ENCODE measurements around the gene PSMD4. TPM values are rescaled to one million over a fixed set of nuclear protein-coding genes. Genes with fewer than 3 reads are reported as not detected.
A peak's percentile ranks its signal among the peaks of the same experiment; 100 is the strongest.

Gene PSMD4
- total and polyA plus RNA-seq, 2 of the 8 experiments (the other 6 are each of a cell fraction or from before 2014, with no cell fraction given): 216 to 284 TPM

GRCh38 chr1:151255381-151255780, 847 bp downstream of the PSMD4 start:
- ChIA-PET CTCF (ENCODE audit: partially characterized antibody) (interaction anchor here (0.5 to 1.2 kb wide), 3 partner anchors 26 to 42 kb away, joined by 3 read pairs; partner anchors contain the start of gene ZNF687), POLR2A (ENCODE audit: partially characterized antibody) (interaction anchor here (0.6 to 2.9 kb wide), 16 partner anchors 9 to 707 kb away, joined by 3 to 12 read pairs (median 4); partner anchors contain the start of genes C1orf56, TUFT1 and ZNF687)
- H4K5ac ChIP-seq (ENCODE audit: insufficient read length, low read depth, low read length): no peak overlapping the region
- peak overlapping the region; percentile 65; the same call in 1 of the 2 replicates for H2AK5ac ChIP-seq (ENCODE audit: low read depth, low read length)
- TF ChIP-seq ATF2 (IDR thresholded peaks at IDR 0.05; ENCODE audit: low read length) (no peak), KDM5A (IDR thresholded peaks at IDR 0.05; ENCODE audit: low read length) (no peak)
- H2BK15ac ChIP-seq (ENCODE audit: low read length): no peak overlapping the region
- no peak overlapping the region for H4K8ac ChIP-seq (ENCODE audit: extremely low read depth, insufficient read depth, low read length)
- no peaks in the 10 kb centered on the region for H3K9me3 ChIP-seq (ENCODE audit: insufficient read depth in 2 of 2, low read depth in 1 of 2, low read length in 1 of 2)
- H3K56ac ChIP-seq (replicated peaks; ENCODE audit: insufficient read length, low read depth, low read length): no peak overlapping the region
- H2BK5ac ChIP-seq (ENCODE audit: low read depth, low read length): no peak overlapping the region
- H3K79me1 ChIP-seq (ENCODE audit: low read depth, low read length): no peaks in the 10 kb centered on the region; the same call in 1 of the 2 replicates
- H3K36me3 ChIP-seq (ENCODE audit: control insufficient read depth in 2 of 4, insufficient read depth in 4 of 4, low read length in 3 of 4): peaks cover 0 to 2% (median 0%) of the 10 kb centered on the region in 4 experiments; a peak in 1 of 8 replicates
- no peaks in the 10 kb centered on the region for H3K27me3 ChIP-seq (replicated peaks in 1 of 4; ENCODE audit: control insufficient read depth in 3 of 4, extremely low read depth in 1 of 4, insufficient read depth in 3 of 4, low read length in 3 of 4)
- H2AFZ ChIP-seq (ENCODE audit: low read length): no peak overlapping the region
- H3K23me2 ChIP-seq (ENCODE audit: low read depth, low read length): peaks cover 6% of the 10 kb centered on the region
- no peak overlapping the region for H2BK20ac ChIP-seq (ENCODE audit: low read length)
- no peak overlapping the region for H2BK12ac ChIP-seq (ENCODE audit: low read depth, low read length)
- no peak overlapping the region for H2BK120ac ChIP-seq (replicated peaks; ENCODE audit: low read depth, low read length)
- peaks cover 2 to 3% of the 10 kb centered on the region in 2 experiments for H4K20me1 ChIP-seq (replicated peaks in 1 of 2; ENCODE audit: control insufficient read depth in 1 of 2, insufficient read depth in 2 of 2, low read length in 2 of 2)
- peaks cover 12 to 53% of the 10 kb centered on the region in 2 experiments; a peak in 3 of 4 replicates for H3K79me2 ChIP-seq (ENCODE audit: control insufficient read depth in 1 of 2, insufficient read depth in 2 of 2, low read length in 2 of 2)
- peak overlapping the region; percentile 72 to 75 for H3K4me2 ChIP-seq (ENCODE audit: insufficient read depth in 1 of 2, low read depth in 2 of 2, low read length in 2 of 2)
- peaks cover 0 to 1% (median 0%) of the 10 kb centered on the region in 4 experiments; a peak in 1 of 7 replicates for H3K4me1 ChIP-seq (replicated peaks in 1 of 4; ENCODE audit: control insufficient read depth in 3 of 4, insufficient read depth in 4 of 4, low read length in 3 of 4)
- peak overlapping the region; percentile 80 for H3K27ac ChIP-seq (ENCODE audit: low read depth, low read length)
- H3K9ac ChIP-seq (replicated peaks in 1 of 4; ENCODE audit: extremely low read depth in 1 of 4, low read depth in 3 of 4, low read length in 3 of 4): peak overlapping the region in 3 of 4 experiments; percentile 82 to 84 (median 83); a peak in 6 of 7 replicates
- no peak overlapping the region for H3K23ac ChIP-seq (ENCODE audit: insufficient read length)
- DNase-seq (ENCODE audit: low read depth in 1 of 2, low spot score in 2 of 2) (no peak), FAIRE-seq (no peak)
- WGBS, 2 experiments (ENCODE audit: extremely low coverage in 1 of 2, insufficient coverage in 1 of 2, insufficient read length in 1 of 2, insufficient replicate concordance in 2 of 2, low coverage in 1 of 2, low lambda C conversion rate in 2 of 2, missing lambda C conversion rate in 1 of 2): 69% methylated on average over 10 of the region's 10 CpGs; no CpG with 5 or more reads in 1 of the 2 experiments
- no peak overlapping the region for H3K4ac ChIP-seq (replicated peaks; ENCODE audit: insufficient read length, low read depth, low read length)
- H3K14ac ChIP-seq (ENCODE audit: insufficient read length): no peak overlapping the region
- H4K91ac ChIP-seq (replicated peaks; ENCODE audit: insufficient read length, low read length): no peak overlapping the region
- no peak overlapping the region for H3K18ac ChIP-seq (ENCODE audit: extremely low read depth, low read length)
- H3K4me3 ChIP-seq (ENCODE audit: extremely low read depth in 1 of 4, insufficient read depth in 2 of 4, low read depth in 3 of 4, low read length in 4 of 4): peak overlapping the region; percentile 67 to 92 (median 82)

Data from H1 (cell line).